ENCODE results near the gene ST3GAL5. TPM values are rescaled to one million over a fixed set of nuclear protein-coding genes. Genes with fewer than 3 reads are reported as not detected.
"Not testable (repeated sequence)": the region's sequence is repeated elsewhere in the genome, so short reads cannot be mapped to it uniquely, and the experiment has no call there.

ST3GAL5 gene
- total RNA-seq: 46.1 TPM

DNA sequence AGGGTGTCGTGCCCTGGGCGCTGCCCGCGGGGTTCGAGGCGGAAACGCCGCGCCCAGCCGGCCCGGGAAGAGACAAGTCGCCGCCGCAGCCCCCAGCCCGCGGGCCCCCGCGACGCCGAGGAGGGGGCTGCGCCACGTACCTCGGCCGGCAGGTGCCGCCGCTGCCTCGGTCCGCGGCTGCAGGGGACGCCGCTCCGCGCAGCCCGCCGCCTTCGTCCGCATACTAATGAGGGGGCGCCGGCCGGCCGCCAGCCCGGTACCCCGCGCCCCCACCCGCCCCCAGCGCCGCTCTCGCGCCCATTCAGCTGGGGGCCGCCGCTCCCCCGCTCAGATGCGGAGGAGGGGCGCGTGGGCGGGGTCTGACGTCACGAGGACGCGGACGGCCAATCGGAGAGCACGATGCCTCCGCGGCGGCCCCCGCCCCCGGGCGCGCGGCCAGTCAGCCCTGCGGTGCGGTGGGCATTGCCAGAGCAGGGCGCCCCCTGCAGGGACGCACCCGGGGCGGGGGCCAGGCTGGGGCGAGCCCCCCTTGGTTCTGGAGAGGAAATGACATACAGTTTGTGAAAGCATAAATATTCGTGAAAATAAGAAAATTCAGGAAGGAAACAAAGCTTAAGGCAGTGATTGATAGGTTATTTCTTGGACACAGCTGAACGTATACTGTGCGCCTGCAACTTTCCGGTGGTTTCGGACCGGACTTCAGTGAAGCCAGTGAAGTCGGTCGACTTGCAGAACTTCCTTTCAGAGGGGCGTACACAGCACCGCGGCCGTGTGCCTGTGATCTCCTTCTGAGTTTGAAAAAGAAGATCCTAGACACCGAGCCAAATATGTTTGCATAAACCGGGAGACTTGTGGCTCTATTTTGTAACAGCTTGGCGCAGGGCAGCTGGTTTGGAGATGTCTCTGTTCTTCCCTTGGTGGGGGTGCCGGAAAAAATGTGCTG is at the start of gene ST3GAL5:
Gene ST3GAL5, minus strand, starts transcription at position 307 of the 943 bp plus-strand sequence. Its CDS starts 85 bp downstream, at position 222.
- ATAC-seq (peak; percentile 81), DNase-seq (ENCODE audit: low spot score) (peak; percentile 97)
- intact Hi-C loops (cut with DNase I): loop anchor here (10.0 kb wide), 1 partner anchor 106 kb away; no protein-coding TSS in a partner anchor

- intact Hi-C loops (cut with DNase I): no loop called here
- DNase-seq (ENCODE audit: low spot score) (no peak), ATAC-seq (no peak)
Observed at GRCh38 chr2:85938456-85938855, 49.7 kb upstream of the ST3GAL5 start.

- DNase-seq (ENCODE audit: low spot score): no peak
- no peak for ATAC-seq
- intact Hi-C loops (cut with DNase I): no loop called here
Observed at GRCh38 chr2:85937069-85937439, 48.3 kb upstream of the ST3GAL5 start.

- intact Hi-C loops (cut with DNase I): no loop called here
- DNase-seq (ENCODE audit: low spot score): no peak
- peak; percentile 49 for ATAC-seq
Observed at GRCh38 chr2:85936421-85937068, 47.8 kb upstream of the ST3GAL5 start.

- intact Hi-C loops (cut with DNase I): no loop called here
- ATAC-seq (no peak), DNase-seq (ENCODE audit: low spot score) (no peak)
Observed at GRCh38 chr2:85935746-85936208, 47.0 kb upstream of the ST3GAL5 start.

GRCh38 chr2:85935170-85935745 is 46.5 kb upstream of the ST3GAL5 start:
- intact Hi-C loops (cut with DNase I): no loop called here
- DNase-seq (ENCODE audit: low spot score) (no peak), ATAC-seq (no peak)

- intact Hi-C loops (cut with DNase I): no loop called here
- ATAC-seq (no peak), DNase-seq (ENCODE audit: low spot score) (no peak)
Observed at GRCh38 chr2:85933753-85934594, 45.2 kb upstream of the ST3GAL5 start.

DNA sequence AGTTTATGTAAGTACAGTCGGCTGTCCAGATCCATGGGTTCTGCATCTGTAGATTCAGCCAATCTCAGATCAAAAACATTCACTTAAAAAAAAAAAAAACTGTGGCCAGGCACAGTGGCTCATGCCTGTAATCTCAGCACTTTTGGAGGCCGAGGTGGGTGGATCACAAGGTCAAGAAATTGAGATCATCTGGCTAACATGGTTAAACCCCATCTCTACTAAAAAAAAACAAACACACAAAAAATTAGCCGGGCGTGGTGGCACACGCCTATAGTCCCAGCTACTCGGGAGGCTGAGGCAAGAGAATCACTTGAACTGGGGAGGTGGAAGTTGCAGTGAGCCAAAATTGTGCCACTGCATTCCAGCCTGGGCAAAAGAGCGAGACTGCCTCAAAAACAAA is 42.4 kb upstream of the ST3GAL5 start:
- intact Hi-C loops (cut with DNase I); DNase-seq (ENCODE audit: low spot score); ATAC-seq: not testable (repeated sequence)

- intact Hi-C loops (cut with DNase I): no loop called here
- peak; percentile 90 for ATAC-seq
- DNase-seq (ENCODE audit: low spot score): no peak
Observed at GRCh38 chr2:85930129-85931124, 41.6 kb upstream of the ST3GAL5 start.

- DNase-seq (ENCODE audit: low spot score): no peak
- intact Hi-C loops (cut with DNase I): no loop called here
- ATAC-seq: no peak
Observed at GRCh38 chr2:85929096-85930050, 40.6 kb upstream of the ST3GAL5 start.

DNA sequence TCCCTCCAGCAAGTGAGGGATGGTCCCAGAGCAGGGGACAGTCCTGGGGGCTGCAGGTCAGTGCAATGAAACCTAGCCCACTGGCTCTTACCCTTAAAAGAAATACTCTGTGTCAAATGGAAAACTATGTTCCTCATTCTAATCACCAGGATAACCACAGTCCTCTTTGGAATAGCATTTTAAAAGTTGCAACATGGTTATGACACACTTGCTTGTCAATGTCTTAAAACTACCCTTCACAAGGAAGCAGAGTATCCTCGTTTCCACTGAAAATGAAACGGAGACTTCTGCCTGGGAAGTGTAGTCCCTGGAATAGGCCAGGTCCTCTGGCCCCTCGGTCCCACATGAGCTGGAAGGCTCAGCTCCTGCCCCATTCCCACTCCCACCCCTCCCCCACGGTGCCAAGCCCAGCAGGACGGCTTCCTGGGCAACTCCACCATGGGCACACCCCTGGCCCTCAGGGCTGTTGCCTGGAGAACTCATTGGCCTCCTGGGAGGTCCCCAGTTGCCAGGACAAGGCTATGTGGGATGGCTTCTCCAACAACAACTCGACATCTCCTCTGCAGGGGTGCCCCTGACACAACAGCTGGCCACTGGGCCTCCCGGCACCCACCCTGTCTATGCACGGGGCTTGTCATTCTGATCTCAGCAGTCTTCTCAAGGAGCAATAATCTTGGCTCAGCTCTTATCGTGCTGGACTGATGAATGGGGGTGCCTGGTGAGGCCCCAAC is 38.3 kb upstream of the ST3GAL5 start:
- intact Hi-C loops (cut with DNase I): no loop called here
- DNase-seq (ENCODE audit: low spot score) (no peak), ATAC-seq (no peak)

- ATAC-seq (no peak), DNase-seq (ENCODE audit: low spot score) (no peak)
- intact Hi-C loops (cut with DNase I): no loop called here
Observed at GRCh38 chr2:85926526-85926925, 37.7 kb upstream of the ST3GAL5 start.

GRCh38 chr2:85925216-85925671 is 36.5 kb upstream of the ST3GAL5 start:
- DNase-seq (ENCODE audit: low spot score) (no peak), ATAC-seq (no peak)
- intact Hi-C loops (cut with DNase I): no loop called here

GRCh38 chr2:85924522-85924921 is 35.7 kb upstream of the ST3GAL5 start:
- ATAC-seq (peak; percentile 94), DNase-seq (ENCODE audit: low spot score) (no peak)
- intact Hi-C loops (cut with DNase I): no loop called here

- no peak for DNase-seq (ENCODE audit: low spot score)
- intact Hi-C loops (cut with DNase I): no loop called here
- ATAC-seq: no peak
Observed at GRCh38 chr2:85922199-85922598, 33.4 kb upstream of the ST3GAL5 start.

DNA sequence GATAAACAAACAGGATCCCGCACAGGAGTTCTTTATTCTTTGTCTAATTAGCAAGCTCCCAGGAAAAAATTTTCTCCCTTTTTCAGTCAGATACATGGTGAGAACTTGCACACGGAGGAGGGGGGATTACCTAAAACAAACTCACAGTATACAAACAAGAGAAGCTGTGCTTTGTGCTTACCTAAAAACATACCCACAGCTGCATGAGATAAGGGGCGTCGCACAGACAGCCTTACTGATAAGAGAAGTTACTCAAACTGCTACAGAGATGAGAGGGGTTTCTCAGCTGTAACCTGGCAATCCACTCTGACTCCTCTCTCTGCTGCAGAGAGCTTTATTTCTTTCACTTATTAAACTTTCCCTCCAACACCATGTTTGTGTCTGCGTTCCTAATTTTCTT is 32.9 kb upstream of the ST3GAL5 start:
- no peak for ATAC-seq
- intact Hi-C loops (cut with DNase I): no loop called here
- no peak for DNase-seq (ENCODE audit: low spot score)
